GM12864 (cell line): ENCODE measurements around the gene PI4KB.

Source experiments
- DNase-seq: peaks from one replicate; pipeline ENCODE4 v3.0.0-alpha.2; 2011; ENCODE audit warnings: low read depth
- H3K4me3 ChIP-seq: 2 replicates; pipeline ENCODE4 v1.5.1; 2011; ENCODE audit warnings: mild to moderate bottlenecking, low read depth, low read length, control low read depth
- CTCF ChIP-seq: IDR thresholded peaks from 2 replicates; pipeline ENCODE4 v1.5.1; 2011; ENCODE audit warnings: low read depth, mild to moderate bottlenecking, moderate library complexity, low read length, control low read depth, inconsistent platforms; ENCODE audit errors: missing control alignments

Gene PI4KB

GRCh38 chr1:151311011-151311410 is 16.2 kb downstream of the PI4KB start:
- TF ChIP-seq CTCF: no peak
- no peak overlapping the region for H3K4me3 ChIP-seq
- DNase-seq: no peak

- DNase-seq: no peak
- H3K4me3 ChIP-seq: no peak overlapping the region
- no peak for TF ChIP-seq CTCF
These were observed 17.3 kb downstream of the PI4KB start for GRCh38 chr1:151309811-151310323.

DNA sequence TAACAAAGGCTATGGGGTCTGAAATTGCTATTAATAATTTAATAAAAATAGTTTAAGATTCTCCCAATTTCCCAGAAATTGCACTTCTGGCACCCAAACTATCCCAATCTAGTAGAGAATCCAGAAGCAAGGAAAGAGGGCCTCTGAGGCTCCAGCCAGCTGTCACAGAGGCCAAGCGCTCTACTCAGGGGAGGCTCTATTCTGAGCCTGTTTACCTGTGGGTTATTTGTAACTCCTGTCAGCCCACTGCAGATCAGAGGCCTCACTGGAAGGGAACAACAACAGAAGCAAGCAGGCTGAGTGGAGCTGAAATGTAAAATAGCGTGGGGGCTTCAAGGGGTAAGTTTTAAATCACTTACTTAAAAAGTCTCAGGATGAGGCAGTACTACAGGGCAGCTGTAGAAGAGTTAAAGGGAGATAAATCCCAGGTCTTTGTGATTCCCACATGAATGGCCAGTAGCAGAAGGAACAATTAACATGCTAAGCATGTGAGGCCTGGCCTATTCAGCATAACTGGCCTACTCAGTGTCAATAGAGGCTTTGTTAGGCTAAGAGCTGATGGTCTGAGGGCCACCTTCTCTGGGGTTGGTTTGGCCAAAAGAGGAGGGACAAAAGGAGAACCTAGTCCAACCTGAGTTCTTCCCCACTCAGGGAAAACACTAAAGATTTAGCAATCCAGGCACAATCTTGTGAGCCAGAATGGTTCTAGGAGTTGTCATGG is 32.3 kb downstream of the PI4KB start:
- DNase-seq: no peak
- TF ChIP-seq CTCF: no peak
- H3K4me3 ChIP-seq: no peak overlapping the region

GRCh38 chr1:151293093-151293492 is 34.1 kb downstream of the PI4KB start:
- no peak overlapping the region for H3K4me3 ChIP-seq
- no peak for DNase-seq
- no peak for TF ChIP-seq CTCF

DNA sequence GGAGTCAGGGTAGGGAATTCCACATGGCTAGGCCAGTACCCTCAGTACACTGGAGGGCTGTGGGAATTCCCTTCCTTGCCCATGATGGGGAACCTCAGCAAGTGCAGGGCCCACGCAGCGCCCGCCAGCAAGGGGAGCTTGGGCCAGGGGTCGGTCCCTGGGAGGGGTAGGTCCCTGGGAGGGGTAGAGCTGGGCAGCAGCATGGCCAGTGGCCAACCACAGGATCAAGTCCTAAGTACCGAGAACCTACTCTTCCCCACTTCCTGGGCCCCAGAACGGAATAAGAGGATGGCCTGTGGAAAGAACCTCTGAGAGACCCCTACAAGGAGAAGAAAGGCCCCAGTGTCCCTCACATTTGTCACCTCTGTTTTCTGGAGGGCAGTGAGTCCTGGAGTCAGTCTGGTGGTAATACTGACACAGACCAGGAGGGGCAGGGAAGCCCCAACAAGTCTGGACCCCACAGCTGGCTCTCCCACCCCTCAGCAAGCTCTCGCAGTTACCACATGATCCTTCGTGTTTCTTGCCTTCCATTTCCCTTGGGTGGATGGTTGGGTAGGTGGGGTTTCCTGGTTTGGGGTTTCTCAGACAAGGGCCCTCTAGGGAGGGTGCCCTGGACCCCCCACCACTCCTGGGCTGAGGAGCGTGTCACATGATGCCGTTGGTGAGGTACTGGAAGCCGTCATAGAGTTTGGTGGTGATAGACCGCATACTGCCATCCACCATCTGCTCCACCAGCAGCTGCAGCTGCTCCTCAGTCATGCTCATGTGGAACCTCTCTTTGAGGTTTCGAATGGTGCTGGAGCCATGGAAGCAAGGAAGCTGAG is 34.8 kb downstream of the PI4KB start:
- DNase-seq: no peak
- no peak overlapping the region for H3K4me3 ChIP-seq
- peak; percentile 18 for TF ChIP-seq CTCF

GRCh38 chr1:151290709-151291303 is 36.4 kb downstream of the PI4KB start:
- no peak for TF ChIP-seq CTCF
- H3K4me3 ChIP-seq: no peak overlapping the region
- DNase-seq: no peak
